ENCODE data around the gene NSD1.

Gene NSD1

GRCh38 chr5:177133096-177133852 lies at the start of gene NSD1:
NSD1 (plus strand) TSS chr5:177133773; CDS start chr5:177135104, 1,331 bp downstream.
- no peak for FAIRE-seq

GRCh38 chr5:177084175-177084574 lies 49.4 kb upstream of the NSD1 start:
- no peak for FAIRE-seq

GRCh38 chr5:177085985-177086653 lies 47.5 kb upstream of the NSD1 start:
- FAIRE-seq, result no peak

GRCh38 chr5:177086654-177087397 lies 46.7 kb upstream of the NSD1 start, which contains the start of gene FGFR4:
FGFR4 (plus strand) TSS chr5:177086915; CDS start chr5:177089603, 2,688 bp downstream.
- no peak for FAIRE-seq

- no peak for FAIRE-seq
Measured at GRCh38 chr5:177087398-177088005, 46.1 kb upstream of the NSD1 start.

- FAIRE-seq, result no peak
Measured at GRCh38 chr5:177089127-177089526, 44.4 kb upstream of the NSD1 start.

- no peak for FAIRE-seq
Measured at GRCh38 chr5:177089825-177090641, 43.5 kb upstream of the NSD1 start.

GRCh38 chr5:177090813-177091212 lies 42.8 kb upstream of the NSD1 start:
- no peak for FAIRE-seq

GRCh38 chr5:177091232-177091631 lies 42.3 kb upstream of the NSD1 start:
- no peak for FAIRE-seq

- no peak for FAIRE-seq
Measured at GRCh38 chr5:177092178-177093081, 41.1 kb upstream of the NSD1 start.

- no peak for FAIRE-seq
Measured at GRCh38 chr5:177093082-177093712, 40.4 kb upstream of the NSD1 start.

GRCh38 chr5:177093803-177094202 lies 39.8 kb upstream of the NSD1 start:
- FAIRE-seq, result no peak

GRCh38 chr5:177094224-177095087 lies 39.1 kb upstream of the NSD1 start:
- FAIRE-seq, result no peak

GRCh38 chr5:177095088-177095669 lies 38.4 kb upstream of the NSD1 start:
- FAIRE-seq, result no peak

- FAIRE-seq, result no peak
Measured at GRCh38 chr5:177096162-177097015, 37.2 kb upstream of the NSD1 start.

GRCh38 chr5:177097016-177097985 lies 36.3 kb upstream of the NSD1 start:
- FAIRE-seq, result no peak

- no peak for FAIRE-seq
Measured at GRCh38 chr5:177098120-177098469, 35.5 kb upstream of the NSD1 start.

Measured in islet of Langerhans (tissue), 1 donor.